ENCODE results near the gene LRP6.

GRCh38 chr12:12123036-12123604 is 143.7 kb downstream of the LRP6 start:
- TF ChIP-seq CTCF (conservative IDR thresholded peaks at IDR 0.05; ENCODE audit: low read depth in 2 of 2) (no peak), EZH2phosphoT487 (IDR thresholded peaks at IDR 0.05; ENCODE audit: unreplicated experiment) (no peak), POLR2AphosphoS5 (IDR thresholded peaks at IDR 0.05; ENCODE audit: low read depth) (no peak), REST (IDR thresholded peaks at IDR 0.05; ENCODE audit: unreplicated experiment) (no peak), ZNF114 (CRISPR knock-in tag; IDR thresholded peaks at IDR 0.05) (no peak), EZH2 (IDR thresholded peaks at IDR 0.05; ENCODE audit: low read depth, unreplicated experiment) (no peak), ETS1 (IDR thresholded peaks at IDR 0.05) (no peak)
